HUES64 (cell line): ENCODE data around the gene PACRG.

Experiments used
- H3K27ac ChIP-seq: 2 replicates; pipeline ENCODE4 v1.7.0; 2013; ENCODE audit warnings: low read depth, low read length, inconsistent platforms
- H3K27me3 ChIP-seq: 2 replicates; pipeline ENCODE4 v1.6.1; 2013; ENCODE audit warnings: mild to moderate bottlenecking, low read length; ENCODE audit not compliant: insufficient read depth
- H3K36me3 ChIP-seq: 2 replicates; pipeline ENCODE4 v1.6.1; 2013; ENCODE audit warnings: mild to moderate bottlenecking, low read length; ENCODE audit not compliant: insufficient read depth
- H3K4me1 ChIP-seq: 2 replicates; pipeline ENCODE4 v1.6.1; 2013; ENCODE audit warnings: mild to moderate bottlenecking, low read length, moderate library complexity; ENCODE audit not compliant: insufficient read depth
- H3K4me3 ChIP-seq: 2 replicates; pipeline ENCODE4 v1.5.1; 2013; ENCODE audit warnings: mild to moderate bottlenecking, low read length, moderate library complexity
- H3K9ac ChIP-seq: 2 replicates; pipeline ENCODE4 v1.6.1; 2013; ENCODE audit warnings: mild to moderate bottlenecking, low read depth, low read length
- H3K9me3 ChIP-seq: 2 replicates; pipeline ENCODE4 v1.6.1; 2013; ENCODE audit warnings: low read depth, low read length; ENCODE audit not compliant: insufficient read depth
- WGBS: fragments of 150-250, 120-280 bp; methylation state at CpG from one replicate; pipeline ENCODE4 v1.1.7; 2013; ENCODE audit warnings: missing lambda C conversion rate; 5-methylcytosine and 5-hydroxymethylcytosine counted together

Gene PACRG

GRCh38 chr6:163187606-163188005 lies 459.8 kb downstream of the PACRG start:
- H3K9me3 ChIP-seq, result no peaks in the 10 kb centered on the region
- H3K4me3 ChIP-seq, result no peak overlapping the region
- H3K36me3 ChIP-seq, result no peaks in the 10 kb centered on the region
- H3K4me1 ChIP-seq, result peaks cover 6% of the 10 kb centered on the region; the same call in 1 of the 2 replicates
- H3K27me3 ChIP-seq, result no peaks in the 10 kb centered on the region
- no peak overlapping the region for H3K9ac ChIP-seq
- no peak overlapping the region for H3K27ac ChIP-seq
- 97% methylated on average over 11 of the region's 11 CpGs for WGBS

- no peak overlapping the region for H3K4me3 ChIP-seq
- no peak overlapping the region for H3K27ac ChIP-seq
- WGBS, result 96% methylated on average over 6 of the region's 6 CpGs
- H3K4me1 ChIP-seq, result peaks cover 6% of the 10 kb centered on the region; the same call in 1 of the 2 replicates
- H3K9me3 ChIP-seq, result no peaks in the 10 kb centered on the region
- H3K36me3 ChIP-seq, result no peaks in the 10 kb centered on the region
- H3K9ac ChIP-seq, result no peak overlapping the region
- H3K27me3 ChIP-seq, result no peaks in the 10 kb centered on the region
Measured at GRCh38 chr6:163188746-163189145, 461.0 kb downstream of the PACRG start.

- WGBS, result 95% methylated on average over 7 of the region's 7 CpGs
- H3K4me3 ChIP-seq, result no peak overlapping the region
- H3K9ac ChIP-seq, result no peak overlapping the region
- no peaks in the 10 kb centered on the region for H3K36me3 ChIP-seq
- H3K9me3 ChIP-seq, result no peaks in the 10 kb centered on the region
- peaks cover 6% of the 10 kb centered on the region; the same call in 1 of the 2 replicates for H3K4me1 ChIP-seq
- no peak overlapping the region for H3K27ac ChIP-seq
- H3K27me3 ChIP-seq, result no peaks in the 10 kb centered on the region
Measured at GRCh38 chr6:163189609-163190008, 461.8 kb downstream of the PACRG start.

GRCh38 chr6:163190786-163191185 lies 463.0 kb downstream of the PACRG start:
- H3K36me3 ChIP-seq, result no peaks in the 10 kb centered on the region
- no peaks in the 10 kb centered on the region for H3K27me3 ChIP-seq
- no peak overlapping the region for H3K27ac ChIP-seq
- H3K9ac ChIP-seq, result no peak overlapping the region
- H3K4me1 ChIP-seq, result peaks cover 3% of the 10 kb centered on the region; the same call in 1 of the 2 replicates
- H3K4me3 ChIP-seq, result no peak overlapping the region
- 97% methylated on average over 4 of the region's 4 CpGs for WGBS
- H3K9me3 ChIP-seq, result no peaks in the 10 kb centered on the region

GRCh38 chr6:163191704-163192537 lies 464.1 kb downstream of the PACRG start:
- Histone ChIP-seq H3K36me3 (no peaks in the 10 kb centered on the region), H3K9ac (no peak overlapping the region), H3K4me3 (no peak overlapping the region), H3K27ac (no peak overlapping the region), H3K4me1 (no peaks in the 10 kb centered on the region), H3K27me3 (no peaks in the 10 kb centered on the region), H3K9me3 (no peaks in the 10 kb centered on the region)
- 83% methylated on average over 7 of the region's 7 CpGs for WGBS

- Histone ChIP-seq H3K27me3 (no peaks in the 10 kb centered on the region), H3K4me1 (no peaks in the 10 kb centered on the region), H3K4me3 (no peak overlapping the region), H3K9me3 (no peaks in the 10 kb centered on the region), H3K27ac (no peak overlapping the region), H3K36me3 (no peaks in the 10 kb centered on the region), H3K9ac (no peak overlapping the region)
- 85% methylated on average over 5 of the region's 5 CpGs for WGBS
Measured at GRCh38 chr6:163192591-163192990, 464.8 kb downstream of the PACRG start.

- no peaks in the 10 kb centered on the region for H3K9me3 ChIP-seq
- no peaks in the 10 kb centered on the region for H3K36me3 ChIP-seq
- H3K27me3 ChIP-seq, result no peaks in the 10 kb centered on the region
- H3K27ac ChIP-seq, result no peak overlapping the region
- 96% methylated on average over 5 of the region's 7 CpGs for WGBS
- H3K9ac ChIP-seq, result no peak overlapping the region
- H3K4me3 ChIP-seq, result no peak overlapping the region
- no peaks in the 10 kb centered on the region for H3K4me1 ChIP-seq
Measured at GRCh38 chr6:163193326-163193725, 465.6 kb downstream of the PACRG start.

- 94% methylated on average over 31 of the region's 31 CpGs for WGBS
- H3K4me1 ChIP-seq, result no peaks in the 10 kb centered on the region
- H3K4me3 ChIP-seq, result no peak overlapping the region
- no peak overlapping the region for H3K9ac ChIP-seq
- H3K27me3 ChIP-seq, result no peaks in the 10 kb centered on the region
- H3K27ac ChIP-seq, result no peak overlapping the region
- H3K36me3 ChIP-seq, result no peaks in the 10 kb centered on the region
- H3K9me3 ChIP-seq, result no peaks in the 10 kb centered on the region
Measured at GRCh38 chr6:163195721-163196691, 468.2 kb downstream of the PACRG start.

- WGBS, result 88% methylated on average over 2 of the region's 3 CpGs
- no peaks in the 10 kb centered on the region for H3K9me3 ChIP-seq
- H3K27ac ChIP-seq, result no peak overlapping the region
- H3K4me1 ChIP-seq, result no peaks in the 10 kb centered on the region
- no peak overlapping the region for H3K9ac ChIP-seq
- no peaks in the 10 kb centered on the region for H3K27me3 ChIP-seq
- H3K36me3 ChIP-seq, result no peaks in the 10 kb centered on the region
- H3K4me3 ChIP-seq, result no peak overlapping the region
Measured at GRCh38 chr6:163197839-163198238, 470.1 kb downstream of the PACRG start.

- H3K9ac ChIP-seq, result no peak overlapping the region
- H3K27ac ChIP-seq, result no peak overlapping the region
- no peak overlapping the region for H3K4me3 ChIP-seq
- H3K27me3 ChIP-seq, result no peaks in the 10 kb centered on the region
- H3K9me3 ChIP-seq, result no peaks in the 10 kb centered on the region
- 92% methylated on average over 6 of the region's 6 CpGs for WGBS
- no peaks in the 10 kb centered on the region for H3K36me3 ChIP-seq
- H3K4me1 ChIP-seq, result no peaks in the 10 kb centered on the region
Measured at GRCh38 chr6:163198396-163198795, 470.6 kb downstream of the PACRG start.

GRCh38 chr6:163199371-163199770 lies 471.6 kb downstream of the PACRG start:
- Histone ChIP-seq H3K9ac (no peak overlapping the region), H3K27ac (no peak overlapping the region), H3K4me1 (no peaks in the 10 kb centered on the region), H3K27me3 (no peaks in the 10 kb centered on the region), H3K9me3 (no peaks in the 10 kb centered on the region), H3K36me3 (no peaks in the 10 kb centered on the region), H3K4me3 (no peak overlapping the region)
- 86% methylated on average over 3 of the region's 4 CpGs for WGBS
